ENCODE data around the gene AGPAT4.

AGPAT4 gene

DNA sequence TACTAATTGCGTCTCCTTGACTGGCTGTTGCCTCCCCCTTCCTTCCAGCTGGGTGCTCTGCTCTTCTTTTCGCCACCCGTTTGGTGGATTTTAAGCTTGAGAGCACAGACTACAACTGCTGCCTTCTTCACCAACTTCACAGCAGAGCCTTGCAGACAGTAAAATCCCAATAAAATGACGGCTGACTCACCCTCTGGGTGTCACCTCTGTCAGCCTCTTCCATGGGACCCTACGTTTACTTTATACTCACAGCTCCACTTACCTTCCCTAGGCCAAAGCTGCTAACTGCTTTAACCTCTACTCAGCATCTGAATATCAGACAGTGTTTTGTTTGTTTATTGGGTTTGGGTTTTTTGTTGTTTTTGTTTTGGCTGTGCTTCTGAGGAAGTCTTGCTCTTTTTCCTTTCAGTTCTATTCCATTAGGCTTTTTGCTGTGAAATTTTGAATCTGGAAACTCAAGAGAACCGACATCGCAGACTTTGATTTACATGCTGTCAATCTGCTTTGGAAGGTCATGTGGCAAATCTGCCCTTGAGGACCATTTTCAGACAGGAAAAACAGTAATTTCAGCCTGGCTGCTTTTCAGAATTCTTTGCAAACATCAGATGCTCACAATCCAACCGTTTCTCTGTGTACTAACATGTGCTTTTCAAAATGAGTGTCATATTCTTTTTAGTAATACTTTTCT, 2.4 kb downstream of the AGPAT4 start:
- H3K4me3 ChIP-seq, result no peak overlapping the region

DNA sequence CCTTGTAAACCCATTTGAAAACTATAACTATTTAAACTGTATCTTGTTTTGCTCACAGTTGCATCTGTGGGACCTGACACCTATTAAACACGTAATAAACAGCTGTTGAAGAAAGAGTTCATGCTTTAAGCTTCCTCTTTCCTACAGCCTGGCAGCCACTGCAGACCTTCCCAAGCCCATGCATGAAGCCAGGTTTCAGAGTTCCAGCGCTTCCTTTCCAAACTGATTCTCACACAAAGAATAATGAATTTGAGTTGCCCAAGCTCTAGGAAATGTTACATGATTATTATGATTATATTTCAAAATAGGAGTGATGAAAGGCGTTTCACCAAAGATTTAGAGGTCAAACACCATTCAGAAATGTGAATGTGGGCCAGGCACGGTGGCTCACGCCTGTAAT, 3.7 kb downstream of the AGPAT4 start:
- DNase-seq, result no peak
- intact Hi-C loops (cut with DNase I; ENCODE audit: low total_unique reads), result no loop called here
- H3K27me3 ChIP-seq, result no peaks in the 10 kb centered on the region
- TF ChIP-seq, protein P1, sequence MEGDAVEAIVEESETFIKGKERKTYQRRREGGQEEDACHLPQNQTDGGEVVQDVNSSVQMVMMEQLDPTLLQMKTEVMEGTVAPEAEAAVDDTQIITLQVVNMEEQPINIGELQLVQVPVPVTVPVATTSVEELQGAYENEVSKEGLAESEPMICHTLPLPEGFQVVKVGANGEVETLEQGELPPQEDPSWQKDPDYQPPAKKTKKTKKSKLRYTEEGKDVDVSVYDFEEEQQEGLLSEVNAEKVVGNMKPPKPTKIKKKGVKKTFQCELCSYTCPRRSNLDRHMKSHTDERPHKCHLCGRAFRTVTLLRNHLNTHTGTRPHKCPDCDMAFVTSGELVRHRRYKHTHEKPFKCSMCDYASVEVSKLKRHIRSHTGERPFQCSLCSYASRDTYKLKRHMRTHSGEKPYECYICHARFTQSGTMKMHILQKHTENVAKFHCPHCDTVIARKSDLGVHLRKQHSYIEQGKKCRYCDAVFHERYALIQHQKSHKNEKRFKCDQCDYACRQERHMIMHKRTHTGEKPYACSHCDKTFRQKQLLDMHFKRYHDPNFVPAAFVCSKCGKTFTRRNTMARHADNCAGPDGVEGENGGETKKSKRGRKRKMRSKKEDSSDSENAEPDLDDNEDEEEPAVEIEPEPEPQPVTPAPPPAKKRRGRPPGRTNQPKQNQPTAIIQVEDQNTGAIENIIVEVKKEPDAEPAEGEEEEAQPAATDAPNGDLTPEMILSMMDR (IDR thresholded peaks at IDR 0.05), result no peak
- no peaks in the 10 kb centered on the region for H3K9me3 ChIP-seq
- H3K27ac ChIP-seq, result no peak overlapping the region
- peaks cover 0 to 18% (median 2%) of the 10 kb centered on the region in 4 donors for H3K4me1 ChIP-seq
- no peaks in the 10 kb centered on the region for H3K36me3 ChIP-seq
- no peak overlapping the region for H3K4me3 ChIP-seq

More for the DNA sequence above, 2.4 kb downstream of the AGPAT4 start:
- Histone ChIP-seq H3K9me3 (no peaks in the 10 kb centered on the region), H3K4me1 (peaks cover 0 to 18% (median 2%) of the 10 kb centered on the region in 4 donors), H3K27ac (no peak overlapping the region), H3K27me3 (no peaks in the 10 kb centered on the region), H3K36me3 (no peaks in the 10 kb centered on the region)
- TF ChIP-seq, protein P1 (IDR thresholded peaks at IDR 0.05), result no peak
- intact Hi-C loops (cut with DNase I; ENCODE audit: low total_unique reads), result no loop called here
- no peak for DNase-seq

DNA sequence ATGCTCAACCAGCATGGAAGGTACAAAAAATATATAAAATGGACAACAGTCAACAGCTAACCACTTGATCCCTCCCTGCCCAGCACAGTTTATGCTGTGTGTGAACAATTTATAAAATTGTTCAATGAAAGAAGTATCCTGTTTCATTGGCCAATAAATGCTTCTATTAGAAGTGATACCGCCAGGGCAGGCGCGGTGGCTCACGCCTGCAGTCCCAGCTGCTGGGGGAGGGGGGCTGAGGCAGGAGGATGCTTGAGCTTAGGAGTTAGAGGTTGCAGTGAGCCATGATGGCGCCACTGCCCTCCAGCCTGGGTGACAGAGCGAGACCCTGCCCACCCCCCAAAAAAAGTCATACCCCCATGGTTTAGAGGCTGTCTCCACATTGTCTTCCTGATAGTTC, 4.6 kb downstream of the AGPAT4 start:
- intact Hi-C loops (cut with DNase I; ENCODE audit: low total_unique reads), result no loop called here
- no peak overlapping the region for H3K4me3 ChIP-seq
- TF ChIP-seq, protein P1 (IDR thresholded peaks at IDR 0.05), result no peak
- H3K27ac ChIP-seq, result no peak overlapping the region
- H3K4me1 ChIP-seq, result peaks cover 0 to 18% (median 2%) of the 10 kb centered on the region in 4 donors
- peaks cover 0 to 4% (median 0%) of the 10 kb centered on the region in 3 donors for H3K36me3 ChIP-seq
- no peak for DNase-seq
- no peaks in the 10 kb centered on the region for H3K9me3 ChIP-seq
- no peaks in the 10 kb centered on the region for H3K27me3 ChIP-seq

DNA sequence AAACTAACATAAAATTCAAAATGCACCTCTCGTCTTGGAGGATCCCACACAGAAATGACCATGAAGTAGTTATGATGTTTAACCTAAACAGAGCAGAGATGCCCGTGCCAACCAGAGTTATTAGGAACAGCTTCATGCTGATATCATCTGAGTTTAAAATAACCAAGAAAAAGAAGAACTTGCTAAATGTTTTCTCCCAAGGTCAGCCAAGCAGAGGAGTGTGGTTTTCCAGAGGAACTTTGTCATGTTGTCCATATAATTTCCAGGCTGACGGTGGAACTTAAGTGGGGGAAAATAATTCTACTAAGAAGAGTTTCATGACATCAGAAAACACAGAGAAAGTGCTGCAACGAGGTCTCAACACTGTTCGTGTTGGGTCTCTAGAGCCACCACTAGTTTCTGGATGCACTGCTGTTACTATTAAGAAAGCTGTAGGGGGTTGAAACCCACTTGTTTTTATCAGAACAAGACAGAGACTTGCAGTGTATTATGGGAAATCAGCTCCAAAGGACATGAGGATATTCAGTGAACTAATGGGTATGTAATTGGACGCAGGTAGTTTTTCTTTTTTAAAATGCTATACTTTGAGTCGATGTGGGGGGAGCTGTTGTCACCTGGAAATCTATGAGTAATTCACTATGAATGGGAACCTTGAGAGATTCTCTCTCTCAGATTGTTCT, 5.2 kb downstream of the AGPAT4 start:
- Histone ChIP-seq H3K27me3 (no peaks in the 10 kb centered on the region), H3K4me1 (peaks cover 0 to 18% (median 2%) of the 10 kb centered on the region in 4 donors), H3K36me3 (peaks cover 0 to 5% (median 0%) of the 10 kb centered on the region in 3 donors), H3K9me3 (no peaks in the 10 kb centered on the region), H3K27ac (no peak overlapping the region), H3K4me3 (no peak overlapping the region)
- TF ChIP-seq, protein P1 (IDR thresholded peaks at IDR 0.05), result no peak
- no peak for DNase-seq
- intact Hi-C loops (cut with DNase I; ENCODE audit: low total_unique reads), result no loop called here

DNA sequence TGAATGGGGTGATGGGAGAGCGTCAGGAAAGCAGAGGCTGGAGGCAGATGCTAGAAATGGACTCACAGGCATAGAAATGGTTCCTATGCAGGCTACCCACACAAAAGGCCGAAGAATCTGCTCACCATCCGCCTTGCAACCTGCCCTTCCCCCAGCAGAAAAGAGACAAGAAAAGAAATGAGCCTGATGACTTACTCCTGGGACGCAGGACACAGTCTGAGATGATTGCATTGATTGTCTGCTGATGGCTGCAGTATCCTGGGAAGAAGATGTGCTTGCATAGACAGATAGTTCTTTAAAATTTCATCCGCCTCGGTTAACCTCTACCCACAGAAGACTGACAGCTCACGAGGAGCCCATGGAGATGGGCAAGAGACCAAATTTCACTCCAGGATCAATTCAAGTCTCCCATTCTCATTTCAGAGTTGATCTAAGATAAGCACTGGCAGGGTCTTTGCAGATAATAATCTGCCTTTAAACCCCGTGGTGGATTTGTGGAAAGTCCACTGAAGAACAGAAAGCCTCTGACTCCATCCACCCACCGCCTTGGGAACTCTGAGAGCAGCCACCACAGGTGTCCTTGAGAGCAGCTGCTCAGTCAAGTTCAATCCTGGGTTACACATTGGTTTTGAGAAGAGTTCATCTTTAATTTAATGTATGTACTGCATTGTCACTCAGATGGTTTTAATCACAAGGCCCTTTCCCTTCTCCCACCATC, 7.2 kb downstream of the AGPAT4 start:
- TF ChIP-seq, protein P1 (IDR thresholded peaks at IDR 0.05), result no peak
- intact Hi-C loops (cut with DNase I; ENCODE audit: low total_unique reads), result no loop called here
- no peak for DNase-seq
- H3K36me3 ChIP-seq, result peaks cover 0 to 5% (median 0%) of the 10 kb centered on the region in 3 donors
- H3K9me3 ChIP-seq, result no peaks in the 10 kb centered on the region
- H3K27me3 ChIP-seq, result no peaks in the 10 kb centered on the region
- peaks cover 0 to 2% (median 0%) of the 10 kb centered on the region in 4 donors for H3K4me1 ChIP-seq
- H3K4me3 ChIP-seq, result no peak overlapping the region
- no peak overlapping the region for H3K27ac ChIP-seq

Measured in tibial artery (tissue), 4 donors.